ENCODE measurements around the gene ADARB2.

The ADARB2 gene

GRCh38 chr10:1267568-1267967 is 469.8 kb downstream of the ADARB2 start:
- DNase-seq, result no peak

- DNase-seq, result no peak
Observed at GRCh38 chr10:1267148-1267547, 470.2 kb downstream of the ADARB2 start.

- DNase-seq, result no peak
Observed at GRCh38 chr10:1266033-1266802, 471.1 kb downstream of the ADARB2 start.

- DNase-seq, result no peak
Observed at GRCh38 chr10:1264001-1264400, 473.3 kb downstream of the ADARB2 start.

DNA sequence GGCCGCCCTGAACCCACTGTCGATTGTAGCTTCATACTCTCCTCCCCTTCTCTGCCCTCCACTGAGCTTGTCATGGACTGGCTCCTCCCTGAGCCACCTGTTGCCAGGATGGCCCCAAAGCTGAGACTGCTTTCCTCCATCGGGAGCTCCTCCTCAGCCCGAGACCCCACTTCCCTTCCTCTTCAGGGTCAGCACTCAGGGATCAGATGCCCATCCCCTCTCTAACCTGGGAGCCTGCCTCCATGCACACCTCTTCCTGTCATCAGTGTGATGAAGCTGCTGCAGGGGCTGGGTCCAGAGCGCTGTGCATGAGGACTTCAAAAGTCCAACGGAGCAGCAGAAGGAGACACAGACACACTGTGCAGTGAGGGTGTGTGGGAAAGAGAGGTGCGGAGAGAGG is 480.1 kb downstream of the ADARB2 start:
- peak; percentile 43 for DNase-seq

DNA sequence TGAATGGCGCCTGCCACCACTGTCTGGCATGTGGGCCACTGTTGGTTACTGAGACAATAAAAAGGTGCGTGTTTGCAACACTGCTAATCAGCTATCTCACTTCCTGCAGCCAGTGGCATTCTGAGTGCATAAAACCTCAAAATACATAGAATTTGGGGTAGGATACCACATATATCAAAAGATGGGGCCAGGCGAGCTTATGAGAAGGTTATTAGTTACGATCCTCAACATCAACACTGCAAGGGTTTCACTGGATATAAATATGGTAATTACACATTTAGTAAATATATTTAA is 480.9 kb downstream of the ADARB2 start:
- no peak for DNase-seq

GRCh38 chr10:1255600-1256431 is 481.5 kb downstream of the ADARB2 start:
- DNase-seq, result peak; percentile 43

- peak; percentile 30 for DNase-seq
Observed at GRCh38 chr10:1255118-1255517, 482.2 kb downstream of the ADARB2 start.

DNA sequence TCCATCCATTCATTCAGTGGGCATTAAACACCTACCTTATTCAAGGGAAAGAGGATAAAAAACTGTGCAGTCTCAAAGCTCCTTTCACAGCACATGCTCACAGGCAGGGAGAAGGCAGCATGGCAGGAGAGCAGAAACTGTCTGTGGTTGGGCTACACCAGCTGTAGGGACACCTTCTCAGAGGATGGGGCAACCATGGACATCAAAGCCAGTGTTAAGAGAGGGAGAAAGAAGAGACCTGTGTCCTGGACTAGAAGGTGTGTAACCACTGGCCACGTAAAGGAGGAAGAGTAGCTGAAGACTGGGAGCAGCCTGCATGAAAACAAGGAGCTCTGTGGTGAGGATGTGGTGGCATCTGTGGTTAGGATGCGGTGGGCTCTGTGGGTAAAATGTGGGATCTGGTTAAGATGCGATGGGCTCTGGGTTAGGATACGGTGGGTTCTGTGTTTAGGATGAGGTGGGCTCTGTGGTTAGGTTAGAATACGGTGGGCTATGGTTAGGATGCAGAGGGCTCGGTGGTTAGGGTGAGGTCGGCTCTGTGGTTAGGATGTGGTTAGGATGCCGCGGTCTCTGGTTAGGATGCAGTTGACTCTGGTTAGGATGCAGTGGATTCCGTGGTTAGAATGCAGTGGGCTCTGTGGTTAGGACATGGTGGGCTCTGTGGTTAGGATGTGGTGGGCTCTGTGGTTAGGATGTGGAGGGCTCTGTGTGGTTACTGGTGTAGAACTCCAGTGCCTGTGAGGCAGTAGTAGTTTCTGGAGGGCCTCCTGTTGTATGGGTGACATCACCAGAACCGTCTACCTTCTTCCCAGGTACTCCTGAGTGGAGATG is 483.6 kb downstream of the ADARB2 start:
- peak; percentile 48 for DNase-seq

DNA sequence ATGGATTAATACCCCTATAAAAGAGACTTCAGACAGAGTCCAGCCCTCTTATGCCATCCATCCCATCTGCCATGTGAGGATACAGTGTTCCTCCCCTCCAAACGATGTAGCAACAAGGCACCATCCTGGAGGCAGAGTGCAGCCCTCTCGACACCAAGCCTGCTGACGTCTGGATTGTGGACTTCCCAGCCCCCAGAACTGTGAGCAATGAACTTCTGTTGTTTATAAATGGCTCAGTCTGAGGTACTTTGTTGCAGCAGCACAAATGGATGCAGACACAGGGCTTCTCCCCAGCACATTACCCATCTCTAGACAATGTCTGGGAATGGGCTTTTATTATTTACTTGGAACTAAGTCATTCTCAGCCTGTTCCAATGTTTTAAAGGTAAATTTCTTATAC is 485.6 kb downstream of the ADARB2 start:
- peak; percentile 69 for DNase-seq

- DNase-seq, result peak; percentile 43
Observed at GRCh38 chr10:1249142-1249920, 488.0 kb downstream of the ADARB2 start.

DNA sequence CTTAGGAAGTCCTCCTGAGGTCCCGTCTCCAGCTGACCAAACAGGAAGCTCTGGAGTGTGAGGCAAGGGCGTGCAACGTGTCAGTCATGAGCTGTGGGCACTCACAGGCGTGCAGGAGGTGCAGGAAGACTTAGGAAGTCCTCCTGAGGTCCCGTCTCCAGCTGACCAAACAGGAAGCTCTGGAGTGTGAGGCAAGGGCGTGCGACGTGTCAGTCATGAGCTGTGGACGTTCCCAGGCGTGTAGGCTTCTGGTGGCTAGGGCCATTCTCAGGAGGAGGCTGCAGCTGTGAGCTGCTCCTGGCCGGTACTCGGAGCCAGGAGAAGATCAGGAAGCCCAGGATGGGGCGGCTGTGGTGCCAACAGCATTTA is 489.1 kb downstream of the ADARB2 start:
- DNase-seq, result peak; percentile 48

DNA sequence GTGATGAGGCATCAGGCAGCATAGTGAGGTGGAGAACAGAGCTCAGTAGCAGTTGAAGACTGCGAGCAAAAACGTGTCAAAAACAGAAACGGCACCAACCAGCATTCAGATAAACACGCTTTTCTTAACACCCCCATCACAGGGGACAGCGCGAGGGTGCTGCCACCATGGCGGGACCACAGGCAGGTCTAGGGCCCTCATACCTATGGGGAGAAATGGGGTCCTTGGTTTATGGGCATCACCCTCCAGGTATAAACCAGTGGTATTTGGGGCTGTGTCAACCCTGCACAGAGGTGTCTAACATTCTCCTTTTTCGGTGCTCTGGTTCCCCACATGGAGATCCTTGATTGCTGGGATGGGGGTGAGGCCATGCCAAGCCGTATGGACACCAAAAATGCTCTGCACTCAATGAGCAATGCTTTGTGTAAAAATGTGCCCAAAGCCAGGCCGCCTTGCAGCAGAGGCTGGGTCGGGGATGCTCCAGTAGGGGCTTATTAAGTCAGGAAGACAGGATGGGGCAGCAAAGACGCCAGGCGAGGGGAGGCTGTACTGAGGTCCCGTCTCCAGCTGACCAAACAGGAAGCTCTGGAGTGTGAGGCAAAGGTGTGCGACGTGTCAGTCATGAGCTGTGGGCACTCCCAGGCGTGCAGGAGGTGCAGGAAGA is 489.6 kb downstream of the ADARB2 start:
- peak; percentile 41 for DNase-seq

DNA sequence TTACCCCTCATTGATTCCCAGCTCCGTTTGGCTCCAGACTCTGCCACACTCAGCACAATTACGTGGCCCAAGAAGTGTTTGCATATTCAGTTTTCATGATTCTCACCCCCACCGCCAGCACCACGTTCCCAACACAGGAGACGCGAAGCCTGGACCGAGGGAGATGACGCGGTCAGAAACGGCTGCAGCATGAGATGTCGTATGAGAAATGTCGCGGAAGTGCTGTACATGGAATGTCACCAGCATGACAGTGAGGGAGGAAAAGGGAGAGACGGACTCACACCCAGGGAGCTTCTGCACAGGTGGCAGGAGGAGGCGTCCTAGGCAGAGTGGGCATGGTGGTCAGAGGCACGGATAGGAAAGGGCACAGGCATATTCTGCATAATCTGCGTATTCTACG is 492.8 kb downstream of the ADARB2 start:
- peak; percentile 37 for DNase-seq

- DNase-seq, result peak; percentile 67
Observed at GRCh38 chr10:1243486-1244234, 493.7 kb downstream of the ADARB2 start.

DNA sequence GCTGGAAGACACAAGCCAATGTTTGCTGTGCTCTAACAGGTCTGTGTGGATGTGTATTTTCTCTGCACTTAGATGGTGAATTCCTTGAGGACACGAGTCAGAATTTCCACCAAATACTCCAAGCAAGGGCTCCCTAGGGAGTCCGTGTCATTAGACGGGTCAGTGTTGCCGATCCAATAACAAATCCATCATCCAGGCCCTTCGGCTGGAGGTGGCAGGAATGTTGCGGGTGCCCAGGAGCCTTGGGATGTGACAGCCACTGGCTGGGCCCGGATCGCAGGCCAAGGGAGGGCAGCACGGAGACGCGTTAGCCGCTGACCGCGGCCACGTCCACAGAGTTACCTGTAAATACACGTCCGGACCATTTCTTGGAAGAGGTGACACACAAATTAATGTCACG is 494.4 kb downstream of the ADARB2 start:
- peak; percentile 53 for DNase-seq

GRCh38 chr10:1241973-1242935 is 495.1 kb downstream of the ADARB2 start:
- DNase-seq, result peak; percentile 50

GRCh38 chr10:1241322-1241890 is 495.9 kb downstream of the ADARB2 start:
- peak; percentile 51 for DNase-seq

- peak; percentile 84 for DNase-seq
Observed at GRCh38 chr10:1240341-1240775, 497.0 kb downstream of the ADARB2 start.

DNA sequence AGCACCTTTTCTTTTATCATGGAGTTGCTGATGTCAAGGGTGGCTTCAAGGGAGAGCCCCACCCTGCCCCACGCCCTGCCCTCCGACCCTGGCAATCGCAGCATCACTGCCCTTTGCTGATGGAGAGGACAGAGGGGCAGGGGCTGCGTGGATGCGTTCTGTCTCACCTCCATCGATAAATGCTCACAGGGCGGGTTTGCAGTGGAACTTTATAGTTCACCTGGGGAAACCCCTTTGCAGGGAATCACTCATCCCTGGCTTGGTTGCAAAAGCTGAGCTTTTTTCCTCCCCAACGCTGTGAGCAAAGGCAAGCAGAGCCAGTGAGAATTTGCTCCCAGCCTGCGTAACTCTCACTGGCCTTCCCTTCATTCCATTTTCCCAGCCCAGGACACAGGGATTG is 504.3 kb downstream of the ADARB2 start:
- no peak for DNase-seq

Measured in islet precursor cell (in vitro differentiated cells).